Esophagus squamous epithelium (tissue), 5 donors: Measurements from ENCODE around the gene KRT8. TPM values are rescaled to one million over a fixed set of nuclear protein-coding genes. Genes with fewer than 3 reads are reported as not detected.
A peak's percentile ranks its signal among the peaks of the same experiment; 100 is the strongest.

Source experiments
- DNase-seq: peaks from one replicate; lab custom pipeline; 2025; lab: John Stamatoyannopoulos, UW
- H3K27ac ChIP-seq, 4 donors: fragments of 200-600 bp; sonication (generic); one replicate each; pipeline ENCODE4 v1.5.1; 2016 to 2019; ENCODE audit warnings: mild to moderate bottlenecking in 1 of 4
- H3K27me3 ChIP-seq, 4 donors: fragments of 200-600 bp; sonication (generic); 1 replicate in 3 of 4; 2 replicates in 1 of 4; pipeline versions ENCODE4 v1.5.1 to v1.6.0; 2017 to 2021; ENCODE audit warnings: antibody characterized with exemption in 1 of 4
- H3K36me3 ChIP-seq, 3 donors: fragments of 200-600 bp; sonication (generic); one replicate each; pipeline ENCODE4 v1.5.1; 2016 to 2019
- H3K4me1 ChIP-seq, 3 donors: fragments of 200-600 bp; sonication (generic); one replicate each; pipeline ENCODE4 v1.5.1; 2017 to 2019
- H3K4me3 ChIP-seq, 4 donors: fragments of 200-600 bp; sonication (generic); 1 replicate in 3 of 4; 2 replicates in 1 of 4; pipeline ENCODE4 v1.5.1; 2016 to 2019; ENCODE audit warnings: mild to moderate bottlenecking in 2 of 4, moderate library complexity in 1 of 4
- H3K9me3 ChIP-seq, 3 donors: fragments of 200-600 bp; sonication (generic); one replicate each; pipeline ENCODE4 v1.5.1; 2016 to 2019
- CTCF ChIP-seq, 6 experiments: fragments of 450-650 bp in 4 of 6; fragments of 200-600 bp in 2 of 6; sonication (generic) in 2 of 6; IDR thresholded peaks; one replicate each; pipeline ENCODE4 v1.5.1; 2016 to 2019; ENCODE audit warnings: antibody characterized with exemption in 6 of 6, mild to moderate bottlenecking in 4 of 6, moderate library complexity in 4 of 6
- POLR2A ChIP-seq, 4 donors: fragments of 450-650 bp; IDR thresholded peaks; one replicate each; pipeline ENCODE4 v1.6.1; 2017; ENCODE audit warnings: antibody characterized with exemption in 4 of 4, mild to moderate bottlenecking in 4 of 4, moderate library complexity in 3 of 4
- WGBS, 2 donors: methylation state at CpG; one replicate each; pipeline ENCODE4 v1.1.5; 2018; 5-methylcytosine and 5-hydroxymethylcytosine counted together
- intact Hi-C: fragments of 100-400 bp; cut with DNase I; formaldehyde crosslinking; loops from one replicate; pipeline ENCODE4 v1.15.0; 2022
- total RNA-seq, 4 donors: library from RNA; depleted of rRNA; stranded (reverse); fragments of >200 nt; gene quantifications; one replicate each; pipeline ENCODE4 v1.1.0, GENCODE V29; 2016
- donor health status: DM: yes; HTN: yes; CAD: no.

The KRT8 gene
- total RNA-seq, 4 donors from 2014 or later = 27.2 to 50.2 (median 38.2) TPM

- Histone ChIP-seq H3K36me3 (no peaks in the 10 kb centered on the region), H3K27ac (peak overlapping the region; percentile 46 to 99 (median 96)), H3K4me3 (peak overlapping the region in 1 of 4 donors; percentile 11), H3K9me3 (no peaks in the 10 kb centered on the region), H3K4me1 (peaks cover 31 to 86% (median 55%) of the 10 kb centered on the region in 3 donors), H3K27me3 (no peaks in the 10 kb centered on the region)
- intact Hi-C loops = no loop called here
- 61 to 76% methylated on average over 6 to 7 of the region's 10 CpGs for WGBS, 2 donors
- DNase-seq = no peak
- TF ChIP-seq CTCF (IDR thresholded peaks at IDR 0.05) (peak; percentile 48 to 93 (median 82)), POLR2A (IDR thresholded peaks at IDR 0.05) (no peak)
Observed at GRCh38 chr12:52865090-52865944, 39.6 kb downstream of the KRT8 start.

GRCh38 chr12:52862023-52862422 lies 42.9 kb downstream of the KRT8 start:
- no peak for TF ChIP-seq CTCF (IDR thresholded peaks at IDR 0.05)
- Histone ChIP-seq H3K4me1 (peaks cover 23 to 86% (median 38%) of the 10 kb centered on the region in 3 donors), H3K36me3 (no peaks in the 10 kb centered on the region), H3K27me3 (no peaks in the 10 kb centered on the region), H3K9me3 (no peaks in the 10 kb centered on the region), H3K4me3 (no peak overlapping the region), H3K27ac (peak overlapping the region; percentile 81 to 99 (median 85))
- intact Hi-C loops = no loop called here
- DNase-seq = no peak
- 0 to 25% methylated on average over 1 to 2 of the region's 2 CpGs for WGBS, 2 donors

- Histone ChIP-seq H3K36me3 (no peaks in the 10 kb centered on the region), H3K27me3 (no peaks in the 10 kb centered on the region), H3K4me3 (no peak overlapping the region), H3K27ac (peak overlapping the region; percentile 81 to 99 (median 85)), H3K4me1 (peaks cover 23 to 84% (median 37%) of the 10 kb centered on the region in 3 donors), H3K9me3 (no peaks in the 10 kb centered on the region)
- WGBS, 2 donors = 77 to 79% methylated on average over 7 of the region's 7 CpGs
- no peak for DNase-seq
- no peak for TF ChIP-seq CTCF (IDR thresholded peaks at IDR 0.05)
- TF ChIP-seq POLR2A (IDR thresholded peaks at IDR 0.05) = no peak
- intact Hi-C loops = no loop called here
Observed at GRCh38 chr12:52861511-52861910, 43.4 kb downstream of the KRT8 start.

- no peak overlapping the region for H3K4me3 ChIP-seq
- WGBS, 2 donors = 33 to 53% methylated on average over 3 of the region's 6 CpGs
- no peak for DNase-seq
- no peaks in the 10 kb centered on the region for H3K9me3 ChIP-seq
- H3K27me3 ChIP-seq = no peaks in the 10 kb centered on the region
- TF ChIP-seq CTCF (IDR thresholded peaks at IDR 0.05) (no peak), POLR2A (IDR thresholded peaks at IDR 0.05) (no peak)
- H3K27ac ChIP-seq = peak overlapping the region; percentile 80 to 99 (median 85)
- peaks cover 20 to 72% (median 28%) of the 10 kb centered on the region in 3 donors for H3K4me1 ChIP-seq
- no peaks in the 10 kb centered on the region for H3K36me3 ChIP-seq
- intact Hi-C loops = no loop called here
Observed at GRCh38 chr12:52860102-52860823, 44.6 kb downstream of the KRT8 start.

GRCh38 chr12:52857500-52857899 lies 47.4 kb downstream of the KRT8 start:
- H3K27me3 ChIP-seq = no peaks in the 10 kb centered on the region
- H3K4me3 ChIP-seq = no peak overlapping the region
- intact Hi-C loops = no loop called here
- no peaks in the 10 kb centered on the region for H3K9me3 ChIP-seq
- TF ChIP-seq POLR2A (IDR thresholded peaks at IDR 0.05) = no peak
- TF ChIP-seq CTCF (IDR thresholded peaks at IDR 0.05) = no peak
- 39 to 59% methylated on average over 3 of the region's 3 CpGs for WGBS, 2 donors
- no peak for DNase-seq
- H3K36me3 ChIP-seq = no peaks in the 10 kb centered on the region
- peak overlapping the region in 3 of 4 donors; percentile 54 to 99 (median 89) for H3K27ac ChIP-seq
- H3K4me1 ChIP-seq = peaks cover 17 to 64% (median 25%) of the 10 kb centered on the region in 3 donors
